ENCODE results near the gene TTC6.

TTC6 gene

DNA sequence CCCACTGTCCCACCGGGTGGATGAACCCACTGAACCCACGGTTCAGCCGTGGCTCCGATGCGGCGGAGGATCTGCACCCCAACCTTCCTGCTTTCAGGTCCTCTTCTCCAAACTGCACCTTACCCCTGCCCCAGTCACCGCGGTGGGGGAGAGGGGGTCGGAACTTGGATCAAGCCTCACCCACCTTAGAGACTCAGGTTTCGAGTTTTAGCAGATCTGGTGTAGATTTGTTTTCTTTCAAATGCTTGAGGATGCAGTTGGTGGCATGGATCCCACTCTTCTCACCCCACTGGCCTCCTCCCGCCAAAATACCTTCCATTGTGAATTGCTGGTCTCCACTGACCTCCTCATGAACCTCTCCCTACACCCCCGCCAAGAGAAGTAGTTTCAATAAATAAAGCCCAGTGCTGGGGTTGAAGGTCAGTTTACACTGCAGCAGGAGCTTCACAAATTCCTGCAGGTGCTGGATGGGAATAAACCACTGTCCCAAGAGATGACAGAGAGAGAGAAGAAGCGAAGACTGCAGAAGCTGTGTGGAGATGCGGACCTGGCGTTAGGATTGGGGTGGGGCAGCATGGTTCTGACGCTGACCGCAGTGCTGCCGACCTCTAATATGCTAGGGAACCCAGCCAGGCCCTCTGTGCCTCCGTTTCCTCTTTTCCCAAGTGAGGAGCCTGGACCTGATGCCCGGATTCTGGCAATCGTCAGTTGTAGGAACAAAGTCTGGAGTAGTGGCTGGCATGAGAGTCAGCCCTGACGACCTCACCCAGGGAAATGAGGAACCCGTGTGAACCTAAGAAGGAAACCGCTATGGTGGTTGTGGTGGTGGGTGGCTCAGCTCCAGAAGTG lies 7.4 kb downstream of the TTC6 start:
- H3K4me3 ChIP-seq (IDR thresholded peaks at IDR 0.05; ENCODE audit: insufficient read depth, low read depth, low read length), result no peak overlapping the region
- TF ChIP-seq, protein P1, sequence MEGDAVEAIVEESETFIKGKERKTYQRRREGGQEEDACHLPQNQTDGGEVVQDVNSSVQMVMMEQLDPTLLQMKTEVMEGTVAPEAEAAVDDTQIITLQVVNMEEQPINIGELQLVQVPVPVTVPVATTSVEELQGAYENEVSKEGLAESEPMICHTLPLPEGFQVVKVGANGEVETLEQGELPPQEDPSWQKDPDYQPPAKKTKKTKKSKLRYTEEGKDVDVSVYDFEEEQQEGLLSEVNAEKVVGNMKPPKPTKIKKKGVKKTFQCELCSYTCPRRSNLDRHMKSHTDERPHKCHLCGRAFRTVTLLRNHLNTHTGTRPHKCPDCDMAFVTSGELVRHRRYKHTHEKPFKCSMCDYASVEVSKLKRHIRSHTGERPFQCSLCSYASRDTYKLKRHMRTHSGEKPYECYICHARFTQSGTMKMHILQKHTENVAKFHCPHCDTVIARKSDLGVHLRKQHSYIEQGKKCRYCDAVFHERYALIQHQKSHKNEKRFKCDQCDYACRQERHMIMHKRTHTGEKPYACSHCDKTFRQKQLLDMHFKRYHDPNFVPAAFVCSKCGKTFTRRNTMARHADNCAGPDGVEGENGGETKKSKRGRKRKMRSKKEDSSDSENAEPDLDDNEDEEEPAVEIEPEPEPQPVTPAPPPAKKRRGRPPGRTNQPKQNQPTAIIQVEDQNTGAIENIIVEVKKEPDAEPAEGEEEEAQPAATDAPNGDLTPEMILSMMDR (conservative IDR thresholded peaks at IDR 0.05; ENCODE audit: low read depth, low read length), result no peak
- no peak overlapping the region for H3K4me2 ChIP-seq

DNA sequence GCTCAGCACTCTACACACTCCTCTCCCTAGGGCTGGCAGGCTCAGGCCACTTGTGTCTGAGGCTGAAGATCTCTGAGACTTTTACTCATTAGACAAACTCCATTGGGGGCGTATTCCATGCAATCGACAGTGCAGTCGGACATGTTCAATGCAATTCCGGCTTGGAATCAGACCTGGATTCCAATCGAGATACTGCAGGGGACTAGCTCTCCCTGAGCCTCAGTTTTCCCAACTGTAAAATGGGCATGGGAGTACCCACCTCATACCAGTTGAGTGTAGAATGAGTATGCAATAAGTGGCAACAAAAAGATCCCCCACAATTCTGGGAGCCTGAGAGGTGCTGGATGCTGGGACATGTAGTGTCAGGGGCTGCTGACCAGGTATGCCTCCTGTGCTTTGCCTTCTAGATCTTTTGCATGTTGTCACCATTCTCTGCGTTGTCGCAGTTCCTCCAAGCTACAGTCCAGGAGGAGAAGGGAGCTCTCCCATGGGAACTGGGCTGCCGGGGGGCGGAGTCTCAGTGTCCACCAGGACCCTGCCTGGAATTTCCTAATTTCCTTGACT lies 8.3 kb downstream of the TTC6 start:
- no peaks in the 10 kb centered on the region for H3K4me1 ChIP-seq (ENCODE audit: low read depth, poor library complexity, severe bottlenecking)
- no peak overlapping the region for H3K4me2 ChIP-seq
- H3K27me3 ChIP-seq (ENCODE audit: insufficient read depth, low read depth), result no peaks in the 10 kb centered on the region
- H3K9ac ChIP-seq, result no peak overlapping the region
- TF ChIP-seq, protein P1 (conservative IDR thresholded peaks at IDR 0.05; ENCODE audit: low read depth, low read length), result no peak
- no peaks in the 10 kb centered on the region for H3K79me2 ChIP-seq (ENCODE audit: insufficient read depth, low read depth)
- no peak overlapping the region for H3K4me3 ChIP-seq (IDR thresholded peaks at IDR 0.05; ENCODE audit: insufficient read depth, low read depth, low read length)
- H2AFZ ChIP-seq (ENCODE audit: low read depth), result no peak overlapping the region
- no peaks in the 10 kb centered on the region for H4K20me1 ChIP-seq (ENCODE audit: insufficient read depth)
- H3K36me3 ChIP-seq (ENCODE audit: insufficient read depth), result no peaks in the 10 kb centered on the region
- no peak overlapping the region for H3K27ac ChIP-seq

More for the DNA sequence above, 7.4 kb downstream of the TTC6 start:
- Histone ChIP-seq H2AFZ (ENCODE audit: low read depth) (no peak overlapping the region), H3K9ac (no peak overlapping the region), H3K79me2 (ENCODE audit: insufficient read depth, low read depth) (no peaks in the 10 kb centered on the region), H3K36me3 (ENCODE audit: insufficient read depth) (no peaks in the 10 kb centered on the region), H3K27me3 (ENCODE audit: insufficient read depth, low read depth) (no peaks in the 10 kb centered on the region), H4K20me1 (ENCODE audit: insufficient read depth) (no peaks in the 10 kb centered on the region), H3K4me1 (ENCODE audit: low read depth, poor library complexity, severe bottlenecking) (no peaks in the 10 kb centered on the region), H3K27ac (no peak overlapping the region)

DNA sequence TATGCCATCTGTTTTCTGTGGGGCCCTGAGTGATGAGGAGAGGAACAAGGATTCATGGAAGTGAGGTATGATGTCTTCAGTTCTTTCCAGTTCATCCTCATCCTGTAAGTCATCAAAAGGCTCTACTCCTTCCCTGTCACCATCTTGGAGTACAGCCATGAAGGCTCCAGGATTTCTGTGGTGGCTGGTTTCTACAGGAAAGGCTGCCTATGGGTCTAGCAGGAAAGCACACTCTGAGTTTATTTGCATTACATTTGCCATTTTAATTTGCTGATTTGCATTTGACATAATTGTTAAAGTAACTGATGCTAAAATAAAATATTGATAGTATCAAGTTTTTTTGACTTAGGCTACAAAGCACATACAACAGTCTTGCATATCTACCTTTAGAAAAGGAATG lies 11.2 kb downstream of the TTC6 start:
- no peaks in the 10 kb centered on the region for H3K4me1 ChIP-seq (ENCODE audit: low read depth, poor library complexity, severe bottlenecking)
- no peaks in the 10 kb centered on the region for H3K36me3 ChIP-seq (ENCODE audit: insufficient read depth)
- no peak overlapping the region for H3K9ac ChIP-seq
- no peaks in the 10 kb centered on the region for H3K79me2 ChIP-seq (ENCODE audit: insufficient read depth, low read depth)
- H4K20me1 ChIP-seq (ENCODE audit: insufficient read depth), result no peaks in the 10 kb centered on the region
- TF ChIP-seq, protein P1 (conservative IDR thresholded peaks at IDR 0.05; ENCODE audit: low read depth, low read length), result no peak
- H3K27me3 ChIP-seq (ENCODE audit: insufficient read depth, low read depth), result no peaks in the 10 kb centered on the region
- H3K4me2 ChIP-seq, result no peak overlapping the region
- H2AFZ ChIP-seq (ENCODE audit: low read depth), result no peak overlapping the region
- H3K4me3 ChIP-seq (IDR thresholded peaks at IDR 0.05; ENCODE audit: insufficient read depth, low read depth, low read length), result no peak overlapping the region
- no peak overlapping the region for H3K27ac ChIP-seq

DNA sequence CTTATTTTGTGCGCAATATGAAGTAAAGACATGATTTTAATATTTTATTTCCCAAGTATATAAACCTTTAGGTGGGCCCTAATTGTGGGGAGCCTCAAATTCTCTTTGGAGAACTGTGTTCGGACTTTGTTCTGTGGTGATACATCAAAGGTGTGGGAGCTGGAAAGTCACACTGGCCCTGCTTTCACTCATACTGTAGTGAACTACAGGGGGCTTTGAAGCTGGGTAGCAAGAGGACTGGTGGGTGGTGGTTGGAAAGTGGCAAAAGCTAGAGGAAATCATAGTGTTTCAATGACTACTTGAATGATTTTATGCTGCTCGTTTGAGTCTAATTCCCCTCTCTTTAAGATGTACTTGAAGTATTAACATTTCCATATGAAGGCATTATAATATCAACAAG lies 13.2 kb downstream of the TTC6 start:
- no peak overlapping the region for H3K9ac ChIP-seq
- no peaks in the 10 kb centered on the region for H4K20me1 ChIP-seq (ENCODE audit: insufficient read depth)
- H2AFZ ChIP-seq (ENCODE audit: low read depth), result no peak overlapping the region
- TF ChIP-seq, protein P1 (conservative IDR thresholded peaks at IDR 0.05; ENCODE audit: low read depth, low read length), result no peak
- H3K4me1 ChIP-seq (ENCODE audit: low read depth, poor library complexity, severe bottlenecking), result no peaks in the 10 kb centered on the region
- H3K4me2 ChIP-seq, result no peak overlapping the region
- no peaks in the 10 kb centered on the region for H3K27me3 ChIP-seq (ENCODE audit: insufficient read depth, low read depth)
- no peak overlapping the region for H3K4me3 ChIP-seq (IDR thresholded peaks at IDR 0.05; ENCODE audit: insufficient read depth, low read depth, low read length)
- H3K27ac ChIP-seq, result no peak overlapping the region
- no peaks in the 10 kb centered on the region for H3K36me3 ChIP-seq (ENCODE audit: insufficient read depth)
- H3K79me2 ChIP-seq (ENCODE audit: insufficient read depth, low read depth), result no peaks in the 10 kb centered on the region

Measured in KMS-11 (cell line).